PC-3 (cell line): Measurements from ENCODE around the gene ACAD11. TPM values are rescaled to one million over a fixed set of nuclear protein-coding genes. Genes with fewer than 3 reads are reported as not detected.

ENCODE experiments used
- ATAC-seq: fragments of 200-7000 bp; cut with Tn5 transposase; 2 replicates; pipeline ENCODE4 v1.9.1; 2020; ENCODE audit warnings: mild to moderate bottlenecking, moderate library complexity
- BruUV-seq: library from RNA; stranded (reverse); fragments of 400-500 nt; replicated peaks from 2 replicates; lab custom pipeline; 2021; lab: Mats Ljungman, UMichigan
- CTCF ChIA-PET: fragments of 300-600 bp; sonication (Branson Sonifier 250); formaldehyde crosslinking; loops from one replicate; lab custom pipeline; 2022; ENCODE audit warnings: antibody characterized with exemption; lab: Charles Lee
- POLR2A ChIA-PET: fragments of 300-600 bp; sonication (Branson Sonifier 250); formaldehyde crosslinking; loops from one replicate; lab custom pipeline; 2022; ENCODE audit warnings: antibody characterized with exemption; ENCODE audit not compliant: unreplicated experiment; lab: Charles Lee
- DNase-seq: peaks from one replicate; pipeline ENCODE4 v3.0.0-alpha.2; 2015
- H2AFZ ChIP-seq: fragments of 300-600 bp; sonication (generic); 2 replicates; pipeline ENCODE4 v1.6.0; 2016; ENCODE audit warnings: antibody characterized with exemption, low read length
- H3F3A ChIP-seq: fragments of 300-600 bp; sonication (generic); one replicate; pipeline ENCODE4 v1.6.0; 2017; ENCODE audit warnings: antibody characterized with exemption, low read length, control low read depth, mild to moderate bottlenecking; ENCODE audit not compliant: unreplicated experiment
- H3K27ac ChIP-seq: fragments of 300-600 bp; sonication (generic); 2 replicates; pipeline ENCODE4 v1.5.1; 2016; ENCODE audit warnings: mild to moderate bottlenecking, low read length
- H3K27me3 ChIP-seq: fragments of 300-600 bp; sonication (generic); 2 replicates; pipeline ENCODE4 v1.6.1; 2016; ENCODE audit warnings: low read length, mixed read lengths
- H3K36me3 ChIP-seq: fragments of 300-600 bp; sonication (generic); 2 replicates; pipeline ENCODE4 v1.6.1; 2016; ENCODE audit warnings: low read depth, mixed run types, low read length, mixed read lengths
- H3K4me1 ChIP-seq: fragments of 300-600 bp; sonication (generic); 2 replicates; pipeline ENCODE4 v1.5.1; 2016; ENCODE audit warnings: low read length; ENCODE audit not compliant: insufficient read depth
- H3K4me2 ChIP-seq: fragments of 300-600 bp; sonication (generic); 2 replicates; pipeline ENCODE4 v1.6.0; 2016; ENCODE audit warnings: low read length
- H3K4me3 ChIP-seq: fragments of 300-600 bp; sonication (generic); 2 replicates; pipeline ENCODE4 v1.5.1; 2016; ENCODE audit warnings: mild to moderate bottlenecking, low read length, mixed read lengths
- H3K79me2 ChIP-seq: fragments of 300-600 bp; sonication (generic); 2 replicates; pipeline ENCODE4 v1.6.1; 2017; ENCODE audit warnings: low read length, mixed read lengths
- H3K9ac ChIP-seq: fragments of 300-600 bp; sonication (generic); 2 replicates; pipeline ENCODE4 v1.6.0; 2016; ENCODE audit warnings: mild to moderate bottlenecking, low read length
- H3K9me2 ChIP-seq: fragments of 300-600 bp; sonication (generic); replicated peaks from 2 replicates; pipeline ENCODE4 v1.6.1; 2016; ENCODE audit warnings: mixed run types, low read length, mixed read lengths
- H3K9me3 ChIP-seq: fragments of 300-600 bp; sonication (generic); 2 replicates; pipeline ENCODE4 v1.6.1; 2016; ENCODE audit warnings: low read length, mixed read lengths
- H4K20me1 ChIP-seq: fragments of 300-600 bp; sonication (generic); 2 replicates; pipeline ENCODE4 v1.6.1; 2016; ENCODE audit warnings: low read length, mixed read lengths
- EZH2 ChIP-seq: fragments of 300-600 bp; sonication (generic); IDR thresholded peaks from one replicate; pipeline ENCODE4 v1.6.1; 2017; ENCODE audit warnings: antibody characterized with exemption, mild to moderate bottlenecking, low read length; ENCODE audit not compliant: unreplicated experiment
- EZH2phosphoT487 ChIP-seq: fragments of 300-600 bp; sonication (generic); IDR thresholded peaks from 2 replicates; pipeline ENCODE4 v1.6.1; 2018; ENCODE audit warnings: mild to moderate bottlenecking, antibody characterized with exemption, low read length, borderline replicate concordance
- intact Hi-C: fragments of 100-400 bp; cut with micrococcal nuclease; formaldehyde crosslinking; loops from 2 replicates; pipeline ENCODE4 v1.9.0; 2023
- total RNA-seq: library from RNA; depleted of rRNA; stranded (reverse); fragments of >200 nt; gene quantifications from 2 replicates; pipeline ENCODE4 v1.2.3, GENCODE V29; 2014
- TF ChIP-seq, protein P1 (sequence below): fragments of 300-600 bp; sonication (generic); conservative IDR thresholded peaks from 2 replicates; pipeline ENCODE4 v1.5.1; 2017; ENCODE audit warnings: antibody characterized with exemption, low read depth, mild to moderate bottlenecking, low read length

The ACAD11 gene
- total RNA-seq, 1 experiment from 2014 or later, result 4.7 TPM

DNA sequence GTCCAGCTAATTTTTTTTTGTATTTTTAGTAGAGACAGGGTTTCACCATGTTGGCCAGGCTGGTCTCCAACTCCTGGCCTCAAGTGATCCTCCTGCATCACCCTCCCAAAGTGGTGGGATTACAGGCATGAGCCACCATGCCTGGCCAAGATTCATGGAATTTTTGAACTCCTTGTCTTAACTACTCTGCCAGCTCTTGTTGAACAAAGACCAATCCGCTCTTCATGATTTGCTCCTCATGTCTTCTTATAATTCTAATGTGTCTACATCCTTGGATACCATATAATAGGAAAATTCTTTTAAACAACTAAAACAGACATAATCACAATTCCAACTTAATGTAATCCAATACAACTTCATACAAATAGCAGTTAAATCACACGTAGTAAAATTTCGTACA is 21.8 kb upstream of the ACAD11 start:
- DNase-seq (no peak), ATAC-seq (no peak)
- H3K79me2 ChIP-seq, result no peaks in the 10 kb centered on the region
- intact Hi-C loops, result no loop called here
- no peak overlapping the region for H2AFZ ChIP-seq
- peaks cover 4% of the 10 kb centered on the region for H3K36me3 ChIP-seq
- H4K20me1 ChIP-seq, result no peaks in the 10 kb centered on the region
- POLR2A ChIA-PET, result no interaction called here
- no peaks in the 10 kb centered on the region for H3K9me3 ChIP-seq
- no peak overlapping the region for H3K9ac ChIP-seq
- H3F3A ChIP-seq, result no peaks in the 10 kb centered on the region
- H3K4me3 ChIP-seq, result no peak overlapping the region
- CTCF ChIA-PET, result no interaction called here
- BruUV-seq, result TSS peak; percentile 23
- H3K27ac ChIP-seq, result no peak overlapping the region
- TF ChIP-seq EZH2 (no peak), EZH2phosphoT487 (no peak)
- TF ChIP-seq, protein P1, sequence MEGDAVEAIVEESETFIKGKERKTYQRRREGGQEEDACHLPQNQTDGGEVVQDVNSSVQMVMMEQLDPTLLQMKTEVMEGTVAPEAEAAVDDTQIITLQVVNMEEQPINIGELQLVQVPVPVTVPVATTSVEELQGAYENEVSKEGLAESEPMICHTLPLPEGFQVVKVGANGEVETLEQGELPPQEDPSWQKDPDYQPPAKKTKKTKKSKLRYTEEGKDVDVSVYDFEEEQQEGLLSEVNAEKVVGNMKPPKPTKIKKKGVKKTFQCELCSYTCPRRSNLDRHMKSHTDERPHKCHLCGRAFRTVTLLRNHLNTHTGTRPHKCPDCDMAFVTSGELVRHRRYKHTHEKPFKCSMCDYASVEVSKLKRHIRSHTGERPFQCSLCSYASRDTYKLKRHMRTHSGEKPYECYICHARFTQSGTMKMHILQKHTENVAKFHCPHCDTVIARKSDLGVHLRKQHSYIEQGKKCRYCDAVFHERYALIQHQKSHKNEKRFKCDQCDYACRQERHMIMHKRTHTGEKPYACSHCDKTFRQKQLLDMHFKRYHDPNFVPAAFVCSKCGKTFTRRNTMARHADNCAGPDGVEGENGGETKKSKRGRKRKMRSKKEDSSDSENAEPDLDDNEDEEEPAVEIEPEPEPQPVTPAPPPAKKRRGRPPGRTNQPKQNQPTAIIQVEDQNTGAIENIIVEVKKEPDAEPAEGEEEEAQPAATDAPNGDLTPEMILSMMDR, result no peak
- no peak overlapping the region for H3K4me2 ChIP-seq
- H3K4me1 ChIP-seq, result no peaks in the 10 kb centered on the region
- H3K9me2 ChIP-seq, result no peaks in the 10 kb centered on the region
- no peaks in the 10 kb centered on the region for H3K27me3 ChIP-seq

DNA sequence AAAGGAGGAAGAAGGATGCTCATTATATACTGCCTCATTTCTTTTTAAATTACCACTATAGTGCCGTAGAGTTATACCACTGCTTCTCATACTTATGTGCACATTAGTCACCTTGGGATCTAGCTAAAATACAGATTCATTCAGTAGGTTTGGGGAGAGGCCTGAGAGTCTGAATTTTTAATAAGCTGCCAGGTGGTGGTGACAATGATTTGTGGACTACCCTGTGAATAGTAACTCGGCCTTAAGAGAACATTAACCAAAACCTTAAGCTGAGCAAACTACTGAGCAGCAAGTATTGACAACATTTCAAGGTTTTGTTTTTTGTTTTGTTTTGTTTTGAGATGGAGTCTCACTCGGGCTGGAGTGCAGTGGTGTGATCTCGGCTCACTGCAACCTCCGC is 20.3 kb upstream of the ACAD11 start:
- CTCF ChIA-PET, result no interaction called here
- Histone ChIP-seq H3K36me3 (peaks cover 4% of the 10 kb centered on the region), H3K79me2 (no peaks in the 10 kb centered on the region), H3K4me1 (no peaks in the 10 kb centered on the region), H3K27me3 (no peaks in the 10 kb centered on the region), H3K9ac (no peak overlapping the region), H2AFZ (no peak overlapping the region), H3K9me2 (no peaks in the 10 kb centered on the region), H4K20me1 (no peaks in the 10 kb centered on the region), H3K27ac (no peak overlapping the region), H3K9me3 (no peaks in the 10 kb centered on the region), H3K4me2 (no peak overlapping the region), H3F3A (no peaks in the 10 kb centered on the region), H3K4me3 (no peak overlapping the region)
- intact Hi-C loops, result no loop called here
- BruUV-seq, result no TSS peak
- ATAC-seq (no peak), DNase-seq (no peak)
- POLR2A ChIA-PET, result no interaction called here
- TF ChIP-seq EZH2 (no peak), EZH2phosphoT487 (no peak)
- TF ChIP-seq, protein P1, result no peak

DNA sequence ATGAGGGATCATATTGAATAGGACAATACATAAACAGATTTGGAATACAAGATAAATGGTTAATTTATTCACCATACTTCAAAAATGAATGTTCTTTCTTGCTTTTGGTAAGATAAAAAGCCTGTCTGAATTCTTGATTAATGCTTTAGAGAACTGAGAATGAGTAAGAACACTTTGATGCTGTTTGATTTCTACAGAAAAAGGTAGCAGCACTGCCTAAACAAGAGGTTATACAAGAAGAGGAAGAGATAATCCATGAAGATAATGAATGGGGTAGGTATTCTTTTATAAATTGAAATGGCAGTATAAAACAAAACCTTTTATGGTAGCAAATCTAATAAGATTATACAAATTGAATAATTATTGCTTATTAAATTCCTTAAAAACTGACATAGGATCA is 15.8 kb upstream of the ACAD11 start:
- H3K36me3 ChIP-seq, result peaks cover 11% of the 10 kb centered on the region
- H3K4me2 ChIP-seq, result no peak overlapping the region
- H3K9ac ChIP-seq, result no peak overlapping the region
- no TSS peak for BruUV-seq
- no peaks in the 10 kb centered on the region for H3K9me2 ChIP-seq
- no peaks in the 10 kb centered on the region for H4K20me1 ChIP-seq
- CTCF ChIA-PET, result no interaction called here
- H3K27me3 ChIP-seq, result no peaks in the 10 kb centered on the region
- no peak overlapping the region for H3K4me3 ChIP-seq
- H3K27ac ChIP-seq, result no peak overlapping the region
- POLR2A ChIA-PET, result no interaction called here
- peaks cover 5% of the 10 kb centered on the region; the same call in 1 of the 2 replicates for H3K4me1 ChIP-seq
- ATAC-seq (no peak), DNase-seq (no peak)
- H3F3A ChIP-seq, result no peaks in the 10 kb centered on the region
- intact Hi-C loops, result no loop called here
- TF ChIP-seq EZH2, result no peak
- no peak for TF ChIP-seq EZH2phosphoT487
- TF ChIP-seq, protein P1, result no peak
- H3K79me2 ChIP-seq, result no peaks in the 10 kb centered on the region
- no peak overlapping the region for H2AFZ ChIP-seq
- H3K9me3 ChIP-seq, result no peaks in the 10 kb centered on the region
